CD4-positive, alpha-beta T cell treated with Interleukin-4 for 4 hours (primary cell): ENCODE results near the gene TP53.

ENCODE experiments used
- DNase-seq: peaks from one replicate; pipeline ENCODE4 v3.0.0-alpha.2; 2020

TP53 gene

DNA sequence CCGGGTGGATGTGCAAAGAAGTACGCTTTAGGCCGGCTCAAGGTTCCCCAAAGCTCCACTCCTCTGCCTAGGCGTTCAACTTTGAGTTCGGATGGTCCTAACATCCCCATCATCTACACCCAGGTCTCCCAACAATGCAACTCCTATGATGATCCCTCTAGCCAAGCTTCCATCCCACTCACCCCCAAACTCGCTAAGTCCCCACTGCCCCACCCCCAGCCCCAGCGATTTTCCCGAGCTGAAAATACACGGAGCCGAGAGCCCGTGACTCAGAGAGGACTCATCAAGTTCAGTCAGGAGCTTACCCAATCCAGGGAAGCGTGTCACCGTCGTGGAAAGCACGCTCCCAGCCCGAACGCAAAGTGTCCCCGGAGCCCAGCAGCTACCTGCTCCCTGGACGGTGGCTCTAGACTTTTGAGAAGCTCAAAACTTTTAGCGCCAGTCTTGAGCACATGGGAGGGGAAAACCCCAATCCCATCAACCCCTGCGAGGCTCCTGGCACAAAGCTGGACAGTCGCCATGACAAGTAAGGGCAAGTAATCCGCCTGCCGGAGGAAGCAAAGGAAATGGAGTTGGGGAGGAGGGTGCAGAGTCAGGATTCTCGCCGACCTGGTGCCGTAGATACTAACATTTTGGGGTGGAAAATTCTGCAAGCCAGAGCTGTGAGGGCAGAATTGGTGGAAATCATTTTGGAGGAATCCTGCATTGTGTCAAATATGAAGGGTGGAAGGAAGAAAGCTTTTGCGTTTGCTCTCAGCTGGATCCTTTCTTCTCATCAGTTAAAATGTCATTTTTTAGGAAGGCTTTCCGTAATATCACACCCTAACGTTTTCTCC, at the start of gene TP53:
Gene TP53 (minus strand): TSS at position 419 of the 836 bp plus-strand sequence. CDS start 10,896 bp downstream, outside the sequence.
- DNase-seq: peak; percentile 92

DNA sequence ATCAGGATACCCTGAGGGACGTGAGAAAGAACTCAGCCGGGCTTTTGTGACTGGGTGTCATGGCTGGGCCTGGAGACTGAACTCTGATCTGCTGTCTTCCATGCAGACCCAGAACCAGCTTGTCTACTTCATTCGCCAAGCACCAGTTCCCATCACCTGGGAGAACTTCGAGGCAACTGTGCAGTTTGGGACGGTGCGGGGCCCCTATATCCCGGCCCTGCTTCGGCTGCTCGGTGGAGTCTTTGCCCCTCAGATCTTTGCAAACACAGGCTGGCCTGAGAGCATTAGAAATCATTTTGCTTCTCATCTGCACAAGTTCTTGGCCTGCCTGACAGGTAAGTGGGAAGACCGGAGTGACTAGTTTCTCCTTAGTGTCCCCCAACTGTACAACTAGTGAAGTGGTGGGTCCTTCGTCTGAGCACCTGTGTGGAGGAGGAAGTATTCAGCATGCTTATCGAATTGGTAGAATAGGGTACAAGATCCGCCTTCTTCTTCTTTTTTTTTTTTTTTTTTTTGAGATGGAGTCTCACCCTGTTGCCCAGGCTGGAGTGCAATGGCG, 45.8 kb upstream of the TP53 start:
- DNase-seq: no peak

DNA sequence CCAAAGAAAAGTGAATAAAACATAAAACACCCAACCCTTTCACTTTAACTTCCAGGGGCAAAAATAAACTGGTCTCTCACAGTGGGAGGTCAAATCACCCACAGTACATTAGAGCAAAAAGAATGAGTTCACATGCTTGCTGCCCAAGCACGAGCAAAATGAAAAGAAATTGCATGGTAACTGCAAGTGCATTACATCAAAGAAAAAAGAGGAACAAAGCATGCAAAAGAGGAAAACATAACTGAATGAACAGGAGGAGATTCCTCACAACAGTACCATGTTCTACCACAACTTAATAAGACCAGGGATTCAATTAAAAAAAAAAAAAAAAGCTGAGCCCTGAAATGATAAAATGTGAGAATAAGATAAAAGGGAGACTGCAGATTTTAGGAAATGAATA, 42.5 kb upstream of the TP53 start:
- DNase-seq: no peak

DNA sequence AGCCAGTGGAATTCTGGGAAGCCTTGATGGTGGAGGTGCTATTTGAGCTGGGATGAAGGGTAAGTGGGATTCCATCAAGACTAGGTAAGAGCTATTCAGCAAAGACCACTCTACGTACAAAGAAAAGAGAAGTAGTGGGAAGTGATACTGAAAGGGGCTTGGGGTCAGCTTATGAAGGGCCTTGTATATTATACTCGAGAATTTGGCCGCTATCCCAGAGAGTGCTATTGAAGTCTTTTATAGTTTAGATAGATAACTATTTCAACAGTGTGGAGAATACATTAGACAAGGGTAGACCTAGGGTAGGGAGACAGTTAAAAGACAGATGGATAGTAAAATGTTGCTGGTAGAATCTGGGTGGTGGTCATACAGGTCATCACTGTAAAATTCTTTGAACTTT, 40.6 kb upstream of the TP53 start:
- no peak for DNase-seq

DNA sequence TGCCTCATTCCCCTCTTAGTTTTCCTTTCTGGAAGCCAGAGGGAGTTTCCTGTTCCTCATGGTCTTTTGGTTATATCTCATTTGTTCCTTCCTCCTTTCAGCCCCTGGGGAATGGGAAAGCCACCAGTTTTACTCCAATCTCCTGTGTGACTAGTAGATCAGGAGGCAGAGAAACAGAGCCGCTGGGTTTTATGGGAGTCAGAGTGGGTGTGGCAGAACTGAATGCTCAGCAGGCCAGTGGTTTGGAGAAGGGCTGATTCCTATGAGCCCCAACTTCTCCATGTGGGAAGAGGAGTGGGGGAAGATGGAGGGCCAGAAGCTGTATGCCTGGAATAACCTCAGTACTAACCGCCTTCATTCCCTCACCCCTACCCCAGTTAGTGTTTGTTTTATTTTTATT, 34.3 kb upstream of the TP53 start:
- no peak for DNase-seq

DNA sequence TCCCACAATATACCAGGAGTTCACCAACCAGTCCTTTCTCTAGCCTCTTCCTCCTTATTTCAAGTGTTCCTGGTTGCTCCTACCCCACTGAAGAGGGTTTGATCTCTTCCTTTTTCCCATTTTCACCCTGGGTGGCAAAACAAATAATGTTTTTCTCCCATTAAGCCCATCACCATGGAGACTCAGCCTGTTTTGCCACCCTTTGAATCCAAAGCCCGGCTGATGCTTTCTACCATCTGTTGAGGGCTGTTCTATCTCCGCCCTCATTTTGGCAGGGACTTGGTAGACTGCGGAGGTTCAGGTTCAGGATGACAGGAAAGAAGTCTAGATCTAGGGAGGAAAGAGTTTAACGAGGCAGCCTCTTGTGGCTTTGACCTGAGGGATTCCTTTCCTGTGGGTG, 32.8 kb upstream of the TP53 start:
- no peak for DNase-seq

DNA sequence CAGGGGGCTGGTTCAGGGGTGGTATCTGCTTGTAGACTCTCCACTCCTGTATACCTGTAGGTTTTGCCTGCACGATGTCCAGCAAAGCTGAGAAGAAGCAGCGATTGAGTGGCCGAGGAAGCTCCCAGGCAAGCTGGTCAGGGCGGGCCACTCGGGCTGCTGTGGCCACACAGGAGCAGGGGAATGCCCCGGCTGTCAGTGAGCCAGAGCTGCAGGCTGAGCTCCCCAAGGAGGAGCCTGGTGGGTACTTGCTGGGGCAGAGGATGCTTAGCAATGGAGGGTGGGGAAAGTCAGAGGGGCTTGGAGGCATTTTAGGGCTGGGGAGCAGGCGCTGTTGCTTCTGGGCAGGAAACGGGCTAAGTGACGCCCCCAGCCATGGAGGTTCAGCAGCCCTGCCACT, 32.4 kb upstream of the TP53 start:
- DNase-seq: no peak

DNA sequence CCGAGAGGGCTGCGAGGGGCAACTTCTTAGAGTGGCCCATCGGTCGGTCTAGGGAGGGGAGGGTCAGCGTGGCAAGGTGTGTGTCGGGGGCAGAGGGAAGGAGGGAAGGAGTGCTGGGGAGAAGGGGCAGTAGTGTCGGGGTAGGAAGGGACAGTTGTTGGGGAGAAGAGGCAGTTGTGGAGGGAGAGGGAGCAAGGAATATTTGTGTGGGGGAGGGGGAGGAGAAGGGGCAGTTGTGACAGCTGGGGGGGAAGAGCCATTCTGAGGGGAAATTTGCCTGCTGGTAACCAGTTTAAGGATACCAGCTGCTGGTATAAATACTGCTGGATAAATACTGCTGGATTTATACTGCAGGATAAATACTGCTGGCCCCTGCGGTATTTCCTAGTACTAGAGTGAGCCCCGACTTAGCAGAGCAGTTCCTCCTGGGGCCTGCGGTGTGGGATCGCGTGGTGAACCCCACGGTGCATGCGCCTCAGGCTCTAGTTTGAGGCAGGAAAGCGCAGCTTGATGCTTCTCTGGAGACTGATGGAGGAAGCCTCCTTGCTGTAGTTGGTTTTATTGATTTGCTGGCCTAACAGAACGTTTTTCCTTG, 30.6 kb upstream of the TP53 start:
- DNase-seq: peak; percentile 5

DNA sequence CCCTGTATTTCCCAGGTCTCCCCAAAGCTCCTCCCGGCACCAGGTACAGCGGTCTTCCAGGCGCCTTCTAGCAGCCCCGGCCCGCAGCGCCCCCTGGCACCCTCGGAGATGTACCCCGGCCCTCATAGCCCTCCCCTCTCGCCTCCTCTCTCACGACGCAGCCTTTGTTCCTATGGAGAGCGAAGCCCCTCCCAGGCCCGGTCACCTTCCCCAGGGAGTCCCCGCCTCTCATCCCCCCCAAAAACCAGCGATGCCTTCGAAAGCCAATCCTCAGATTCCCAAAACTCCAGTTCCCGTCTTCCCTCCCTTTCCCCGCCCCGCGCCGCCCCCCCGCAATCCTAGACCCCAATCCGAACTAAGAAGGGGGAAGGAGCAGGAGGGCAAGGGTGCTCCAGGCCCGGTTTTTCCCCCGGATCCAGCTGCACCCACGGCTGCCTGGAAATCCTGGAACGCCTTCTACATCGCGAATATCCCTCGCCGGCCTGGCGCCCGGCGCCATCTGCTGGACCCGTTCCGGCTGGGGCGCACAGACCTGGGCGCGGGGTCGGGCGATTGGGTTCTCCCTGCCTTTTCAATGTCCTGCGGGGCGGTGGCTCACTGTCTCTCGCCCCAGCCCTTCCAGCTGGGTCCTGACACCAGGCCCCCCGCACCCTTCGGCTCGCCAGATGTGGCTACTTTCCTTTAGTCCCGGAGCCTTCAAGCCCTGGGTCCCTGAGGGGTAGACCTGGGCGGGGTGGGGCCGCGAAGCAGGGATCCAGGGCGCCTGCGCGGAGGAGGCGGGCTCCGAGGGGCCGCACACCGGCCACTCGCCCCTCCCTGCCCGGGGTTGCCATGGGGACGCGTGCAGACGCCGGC, 29.8 kb upstream of the TP53 start, which contains the start of gene DNAH2:
Gene DNAH2 (plus strand): TSS at position 844 of the 855 bp plus-strand sequence. CDS start 1,991 bp downstream, outside the sequence.
- DNase-seq: no peak

DNA sequence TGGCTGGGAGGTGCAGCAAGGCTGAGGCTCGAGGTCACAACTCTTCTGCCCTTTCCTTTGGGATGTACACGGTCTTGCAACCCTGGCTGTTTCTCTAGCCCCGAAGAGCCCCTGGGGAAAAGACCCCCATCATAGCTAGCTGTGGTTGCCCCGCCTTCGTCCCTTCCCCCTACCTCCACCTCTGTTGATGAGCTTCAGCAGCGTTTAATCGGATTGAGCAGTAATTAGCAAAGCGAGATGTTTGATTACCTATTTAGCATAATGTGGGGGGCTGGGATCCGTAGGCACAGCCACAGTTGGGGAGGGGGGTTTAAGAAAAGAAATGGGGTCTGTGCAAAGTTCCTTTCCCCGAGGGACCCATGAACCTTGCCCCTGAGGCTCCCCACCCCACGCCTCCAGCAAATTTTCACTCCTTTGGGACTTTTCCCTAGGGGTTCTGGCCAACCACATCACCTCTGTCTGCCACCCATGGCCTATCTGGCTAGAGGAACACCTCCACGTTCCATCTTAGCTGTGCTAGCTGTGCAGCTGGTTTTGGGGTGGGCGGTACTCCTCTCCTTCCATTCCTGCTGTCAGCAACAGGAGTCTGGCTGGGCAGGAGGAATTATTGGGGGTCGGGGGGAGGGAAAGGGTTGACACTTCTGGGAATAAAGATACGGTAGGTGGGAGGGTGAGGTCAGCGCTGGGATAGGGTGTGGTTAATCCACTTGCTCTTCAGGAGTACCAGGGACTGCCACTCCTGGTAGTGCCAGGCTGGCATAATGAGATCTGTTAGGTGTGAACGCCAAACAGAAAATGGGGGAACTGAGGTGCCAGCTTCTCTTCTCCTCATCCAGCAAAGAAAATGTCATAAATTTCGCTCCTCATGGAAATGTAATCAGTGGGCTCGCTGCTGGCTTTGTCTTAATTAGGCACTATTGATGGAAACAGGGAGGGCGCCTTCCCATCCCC, 28.9 kb upstream of the TP53 start:
- DNase-seq: no peak

DNA sequence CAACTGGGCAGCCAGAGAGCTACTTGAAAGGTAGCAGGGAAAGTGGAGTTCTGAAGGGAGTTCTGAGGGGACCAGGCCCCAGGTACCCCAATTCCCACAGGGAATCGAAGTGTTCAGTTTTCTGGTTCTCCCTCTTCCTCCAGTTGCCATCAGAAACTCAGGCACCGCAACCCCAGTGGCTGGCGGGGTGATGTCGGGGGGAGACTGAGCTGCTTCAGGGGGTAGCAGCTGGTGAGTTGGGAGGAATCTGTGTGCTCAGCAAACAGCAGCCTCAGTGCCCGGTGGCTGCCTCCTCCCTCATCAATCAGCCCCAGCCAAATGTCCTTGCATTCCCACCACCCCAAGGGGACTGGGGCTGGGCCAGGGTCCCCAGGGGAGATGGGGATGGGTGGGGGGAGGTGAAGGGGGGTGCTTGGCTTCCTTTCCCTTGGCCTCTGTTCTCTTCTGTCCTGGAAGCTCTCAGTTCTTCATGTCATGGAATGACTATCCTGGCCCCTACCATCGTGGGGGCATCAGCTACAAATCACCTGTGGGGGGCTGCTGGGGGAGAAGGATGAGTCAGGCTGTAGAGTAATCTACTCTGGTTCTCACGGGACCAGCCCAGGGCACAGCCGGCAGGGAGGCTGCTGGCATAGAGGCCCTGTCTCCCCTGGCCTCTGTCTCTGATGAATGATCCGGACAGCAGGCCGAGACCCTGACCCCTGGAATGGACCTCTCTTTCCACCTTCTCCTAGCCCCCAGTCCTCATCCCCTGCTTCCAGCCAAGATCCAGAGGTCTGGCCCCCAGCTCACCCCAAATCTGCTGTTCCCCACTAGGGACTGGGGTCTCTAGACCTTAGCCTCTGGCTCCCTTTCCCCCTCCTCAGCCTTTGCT, 27.7 kb upstream of the TP53 start:
- DNase-seq: no peak

DNA sequence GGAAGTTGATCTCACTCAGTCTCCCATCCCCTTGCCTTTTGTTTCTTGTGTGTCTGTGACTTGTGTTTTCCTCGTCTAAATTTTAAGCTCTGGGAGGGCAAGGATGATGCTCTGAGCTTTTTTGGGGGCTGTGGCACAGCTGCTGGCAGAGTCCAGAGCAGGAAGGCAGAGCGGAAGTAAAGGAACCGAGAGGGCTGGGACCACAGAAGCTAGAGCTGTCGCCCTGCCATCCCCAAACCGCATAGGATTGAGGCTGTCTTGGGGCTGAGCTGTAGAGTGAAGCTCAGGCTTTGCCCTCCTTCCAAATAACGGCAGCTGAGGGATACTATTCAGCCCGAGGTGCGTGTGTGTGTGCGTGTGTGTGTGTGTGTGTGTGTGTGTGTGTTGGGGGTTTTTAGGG, 26.5 kb upstream of the TP53 start:
- no peak for DNase-seq

DNA sequence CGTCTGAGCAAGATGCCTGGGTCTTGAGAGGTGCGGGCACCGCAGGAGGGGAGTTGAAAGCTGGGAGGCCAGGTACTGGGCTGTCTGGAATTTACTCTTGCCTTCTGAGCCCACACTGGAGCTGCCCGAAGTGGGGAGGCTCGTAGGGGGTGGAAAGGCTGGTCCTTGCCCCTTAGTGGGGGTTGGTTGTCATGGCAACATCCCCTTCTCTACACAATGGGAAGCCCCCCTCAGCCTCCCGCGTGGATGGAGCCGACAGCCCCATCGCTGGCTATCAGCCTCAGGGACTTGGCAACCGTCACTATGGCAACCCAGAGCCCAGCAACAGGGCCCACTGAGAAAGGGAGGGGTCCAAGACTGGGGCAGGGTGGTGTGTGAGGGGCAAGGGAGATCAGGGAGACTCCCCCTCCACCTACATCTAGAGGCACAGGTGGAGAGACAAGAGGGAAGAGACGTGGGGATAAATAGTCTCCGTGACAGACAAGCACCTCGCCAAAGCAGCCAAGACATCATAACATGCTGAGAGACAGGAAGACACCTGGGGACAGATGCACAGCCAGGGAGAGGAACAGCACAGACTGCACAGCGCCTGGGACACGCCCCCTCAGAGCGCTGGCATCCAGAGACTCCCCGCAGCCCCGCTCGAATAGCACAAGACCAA, 25.0 kb upstream of the TP53 start:
- no peak for DNase-seq

DNA sequence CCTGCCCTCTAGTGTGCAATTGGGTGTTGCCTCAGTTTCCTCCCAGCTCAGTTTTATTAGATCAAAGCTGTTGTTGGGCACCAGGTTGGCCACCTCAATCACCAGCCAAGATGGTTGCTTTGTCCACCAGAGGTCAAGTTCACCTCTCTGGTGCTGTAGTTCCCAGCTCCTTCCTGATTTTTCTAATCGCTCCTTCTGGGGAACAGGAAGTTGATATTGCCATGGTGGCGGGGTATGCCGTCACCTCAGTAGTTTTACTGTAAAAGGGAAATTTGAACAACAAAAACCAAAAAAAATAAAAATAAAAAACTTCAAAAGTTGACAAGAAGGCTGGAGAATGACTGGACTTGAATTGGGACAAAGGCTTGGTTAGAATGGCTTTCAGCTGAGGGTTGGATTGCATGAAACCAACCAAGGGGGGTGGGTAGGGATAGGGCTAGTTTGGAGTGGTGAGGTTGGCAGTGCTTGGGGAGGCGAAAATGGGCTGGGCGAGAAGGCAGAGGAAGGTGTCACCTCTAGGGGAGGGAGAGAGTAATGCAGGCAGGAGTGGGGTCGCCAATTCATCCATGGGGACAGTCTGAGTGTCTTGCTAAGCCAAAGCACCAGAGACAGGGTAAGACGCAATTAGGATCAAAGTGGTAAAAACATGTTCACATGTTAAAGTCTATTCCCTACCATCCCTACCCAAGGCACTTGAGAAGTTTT, 23.9 kb upstream of the TP53 start:
- DNase-seq: no peak

DNA sequence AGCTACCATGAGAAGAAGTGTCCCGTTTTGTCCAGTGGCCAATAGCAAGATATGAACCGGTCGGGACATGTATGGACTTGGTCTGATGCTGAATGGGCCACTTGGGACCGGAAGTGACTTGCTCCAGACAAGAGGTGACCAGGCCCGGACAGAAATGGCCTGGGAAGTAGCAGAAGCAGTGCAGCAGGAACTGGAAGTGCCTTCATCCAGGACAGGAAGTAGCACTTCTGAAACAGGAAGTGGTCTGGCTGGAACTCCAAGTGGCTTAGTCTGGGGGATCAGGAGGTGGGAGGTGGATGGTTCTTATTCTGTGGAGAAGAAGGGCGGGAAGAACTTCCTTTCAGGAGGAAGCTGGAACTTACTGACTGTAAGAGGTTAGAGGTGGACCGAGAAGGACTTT, 23.0 kb upstream of the TP53 start:
- no peak for DNase-seq

DNA sequence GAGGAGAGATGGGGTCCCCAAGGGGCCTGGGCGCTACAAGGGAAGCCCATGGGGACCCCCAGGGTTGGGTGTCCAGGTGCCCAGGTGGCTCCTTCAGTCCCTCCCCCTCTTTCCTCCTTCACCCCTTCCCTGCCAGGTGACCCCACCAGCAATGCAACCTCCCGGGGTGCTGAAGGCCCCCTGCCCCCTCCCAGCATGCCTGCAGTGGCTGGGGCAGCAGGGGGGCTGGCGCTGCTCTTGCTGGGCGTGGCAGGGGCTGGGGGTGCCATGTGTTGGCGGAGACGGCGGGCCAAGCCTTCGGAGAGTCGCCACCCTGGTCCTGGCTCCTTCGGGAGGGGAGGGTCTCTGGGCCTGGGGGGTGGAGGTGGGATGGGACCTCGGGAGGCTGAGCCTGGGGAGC, 21.7 kb upstream of the TP53 start:
- DNase-seq: no peak

DNA sequence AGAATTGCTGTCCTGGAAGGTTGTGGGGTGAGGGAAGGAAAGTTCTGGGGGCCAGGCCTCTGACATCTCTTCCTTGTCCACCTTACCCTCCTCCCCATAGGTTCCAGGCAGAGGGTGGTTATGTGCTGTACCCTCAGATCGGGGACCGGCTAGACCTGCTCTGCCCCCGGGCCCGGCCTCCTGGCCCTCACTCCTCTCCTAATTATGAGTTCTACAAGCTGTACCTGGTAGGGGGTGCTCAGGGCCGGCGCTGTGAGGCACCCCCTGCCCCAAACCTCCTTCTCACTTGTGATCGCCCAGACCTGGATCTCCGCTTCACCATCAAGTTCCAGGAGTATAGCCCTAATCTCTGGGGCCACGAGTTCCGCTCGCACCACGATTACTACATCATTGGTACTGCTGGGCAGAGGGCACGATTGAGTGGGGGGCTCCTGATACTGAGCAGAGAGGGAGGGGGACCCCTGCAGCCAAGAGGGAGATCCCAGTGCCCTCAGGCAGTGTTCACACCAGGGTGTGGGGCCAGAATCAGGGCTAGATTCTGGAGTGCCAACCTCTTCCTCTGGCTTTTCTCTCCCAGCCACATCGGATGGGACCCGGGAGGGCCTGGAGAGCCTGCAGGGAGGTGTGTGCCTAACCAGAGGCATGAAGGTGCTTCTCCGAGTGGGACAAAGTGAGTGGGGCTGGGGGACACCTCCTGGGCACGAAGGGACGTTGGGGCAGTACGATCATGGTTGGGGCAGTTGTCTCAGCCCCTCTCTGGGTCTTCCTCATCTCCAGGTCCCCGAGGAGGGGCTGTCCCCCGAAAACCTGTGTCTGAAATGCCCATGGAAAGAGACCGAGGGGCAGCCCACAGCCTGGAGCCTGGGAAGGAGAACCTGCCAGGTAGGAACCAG, 20.8 kb upstream of the TP53 start:
- DNase-seq: no peak

DNA sequence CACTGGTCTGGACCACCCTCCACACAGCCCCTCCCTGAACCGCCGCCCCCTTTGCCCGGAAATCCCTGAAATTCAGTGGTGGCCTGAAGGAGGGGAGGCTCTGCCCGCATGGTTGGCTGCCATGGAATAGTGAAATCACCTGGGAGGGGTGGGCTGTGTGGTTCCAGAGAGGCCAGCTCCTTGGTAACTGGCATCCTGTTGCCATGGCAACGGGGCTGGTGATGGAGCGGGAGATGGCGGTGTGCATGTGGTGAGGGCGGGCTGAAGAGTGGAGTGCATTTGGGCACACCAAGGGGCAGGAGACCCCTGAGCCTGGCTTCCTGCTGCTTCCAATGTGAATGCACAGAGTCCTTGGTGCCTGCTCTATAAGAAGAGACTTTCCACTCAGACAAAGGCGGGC, 20.2 kb upstream of the TP53 start:
- DNase-seq: no peak
